Measurements from ENCODE around the gene NOL7. TPM values are rescaled to one million over a fixed set of nuclear protein-coding genes. Genes with fewer than 3 reads are reported as not detected.

Gene NOL7
- polyA plus RNA-seq, 3 donors = 22.7 to 58.5 (median 56.9) TPM

DNA sequence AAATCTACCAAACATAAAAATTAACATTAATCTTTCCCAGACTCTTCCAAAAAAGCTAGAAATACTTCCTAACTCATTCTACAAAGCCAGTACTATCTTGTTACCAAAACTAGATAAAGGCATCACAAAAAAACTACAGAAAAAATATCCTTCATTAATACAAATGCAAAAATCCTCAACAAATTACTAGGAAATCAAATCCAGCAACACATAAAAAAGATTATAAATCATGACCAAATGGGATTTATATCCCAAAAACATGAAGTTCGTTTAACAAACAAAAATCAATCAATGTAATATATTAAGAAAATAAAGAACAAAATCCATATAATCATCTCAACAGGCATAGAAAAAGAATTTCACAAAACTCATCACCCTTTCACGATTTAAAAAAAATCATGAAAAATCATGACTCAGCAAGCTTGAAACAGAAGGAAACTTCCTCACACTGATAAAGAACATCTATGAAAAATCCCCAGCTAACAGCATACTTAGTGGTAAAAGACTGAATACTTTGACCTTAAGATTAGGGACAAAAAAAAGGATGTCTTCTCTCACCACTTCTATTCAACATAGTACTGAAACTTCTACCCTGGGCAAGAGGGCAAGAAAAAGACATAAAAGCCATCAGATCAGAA lies 53.3 kb downstream of the NOL7 start:
- H3K36me3 Mint-ChIP-seq = peaks cover 0 to 2% of the 10 kb centered on the region in 2 donors
- Histone ChIP-seq H2AFZ (ENCODE audit: insufficient read depth, low read depth, low read length, poor library complexity, severe bottlenecking) (no peak overlapping the region), H3K9ac (ENCODE audit: insufficient read depth, low read length, poor library complexity, severe bottlenecking) (no peak overlapping the region), H3K27ac (ENCODE audit: low read depth in 1 of 2, low read length in 2 of 2) (no peak overlapping the region), H3K4me3 (replicated peaks in 1 of 3; ENCODE audit: low read depth in 2 of 3, low read length in 3 of 3) (no peak overlapping the region), H3K27me3 (ENCODE audit: control insufficient read depth in 2 of 2, insufficient read depth in 2 of 2, low read length in 2 of 2) (no peaks in the 10 kb centered on the region), H3K4me2 (replicated peaks; ENCODE audit: extremely low read depth, low read length, poor library complexity, severe bottlenecking) (no peak overlapping the region), H3K36me3 (replicated peaks in 1 of 2; ENCODE audit: control insufficient read depth in 1 of 2, insufficient read depth in 2 of 2, low read length in 2 of 2) (no peaks in the 10 kb centered on the region), H3K9me3 (replicated peaks in 1 of 2; ENCODE audit: control insufficient read depth in 1 of 2, insufficient read depth in 1 of 2, low read length in 2 of 2) (no peaks in the 10 kb centered on the region), H4K20me1 (ENCODE audit: insufficient read depth, low read length) (peaks cover 98% of the 10 kb centered on the region), H3K79me2 (ENCODE audit: insufficient read depth, low read length) (peaks cover 99% of the 10 kb centered on the region), H3K4me1 (ENCODE audit: control insufficient read depth in 1 of 2, insufficient read depth in 2 of 2, low read length in 2 of 2) (peaks cover 20 to 36% of the 10 kb centered on the region in 2 donors)
- TF ChIP-seq, protein P1, sequence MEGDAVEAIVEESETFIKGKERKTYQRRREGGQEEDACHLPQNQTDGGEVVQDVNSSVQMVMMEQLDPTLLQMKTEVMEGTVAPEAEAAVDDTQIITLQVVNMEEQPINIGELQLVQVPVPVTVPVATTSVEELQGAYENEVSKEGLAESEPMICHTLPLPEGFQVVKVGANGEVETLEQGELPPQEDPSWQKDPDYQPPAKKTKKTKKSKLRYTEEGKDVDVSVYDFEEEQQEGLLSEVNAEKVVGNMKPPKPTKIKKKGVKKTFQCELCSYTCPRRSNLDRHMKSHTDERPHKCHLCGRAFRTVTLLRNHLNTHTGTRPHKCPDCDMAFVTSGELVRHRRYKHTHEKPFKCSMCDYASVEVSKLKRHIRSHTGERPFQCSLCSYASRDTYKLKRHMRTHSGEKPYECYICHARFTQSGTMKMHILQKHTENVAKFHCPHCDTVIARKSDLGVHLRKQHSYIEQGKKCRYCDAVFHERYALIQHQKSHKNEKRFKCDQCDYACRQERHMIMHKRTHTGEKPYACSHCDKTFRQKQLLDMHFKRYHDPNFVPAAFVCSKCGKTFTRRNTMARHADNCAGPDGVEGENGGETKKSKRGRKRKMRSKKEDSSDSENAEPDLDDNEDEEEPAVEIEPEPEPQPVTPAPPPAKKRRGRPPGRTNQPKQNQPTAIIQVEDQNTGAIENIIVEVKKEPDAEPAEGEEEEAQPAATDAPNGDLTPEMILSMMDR (IDR thresholded peaks at IDR 0.05) = no peak
- no CpG with 5 or more reads among the region's 2 CpGs for WGBS (ENCODE audit: insufficient coverage)
- intact Hi-C loops (cut with micrococcal nuclease) = loop anchor here in 1 of 2 donors (5.0 to 10.0 kb wide), 2 partner anchors 46 to 51 kb away; partner anchors contain the start of genes NOL7 and RANBP9
- H3K27ac Mint-ChIP-seq = peak overlapping the region in 6 of 7 donors; percentile 41 to 82 (median 60)
- H3K9me3 Mint-ChIP-seq = no peaks in the 10 kb centered on the region
- peaks cover 0 to 2% (median 0%) of the 10 kb centered on the region in 3 donors for H3K27me3 Mint-ChIP-seq (ENCODE audit: low read depth in 3 of 3)
- DNase-seq = peak; percentile 21 to 50 (median 36)
- peaks cover 75% of the 10 kb centered on the region for H3K4me1 Mint-ChIP-seq
- no peak overlapping the region for H3K4me3 Mint-ChIP-seq

DNA sequence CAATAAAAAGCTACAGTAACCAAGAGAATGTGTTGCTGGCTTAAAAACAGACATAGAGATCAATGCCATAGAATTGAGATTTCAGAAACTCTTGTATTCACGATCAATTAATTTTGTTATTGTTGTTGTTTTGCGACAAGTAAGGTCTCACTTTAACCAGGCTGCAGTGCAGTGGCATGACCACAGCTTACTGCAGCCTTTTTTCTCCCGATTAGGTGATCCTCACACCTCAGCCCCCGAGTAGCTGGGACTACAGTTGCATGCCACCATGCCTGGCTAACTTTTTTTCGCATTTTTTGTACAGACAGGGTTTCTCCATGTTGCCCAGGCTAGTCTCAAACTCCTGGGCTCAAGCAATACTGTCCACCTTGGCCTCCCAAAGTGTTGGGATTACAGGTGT lies 54.3 kb downstream of the NOL7 start:
- Histone ChIP-seq H3K4me1 (ENCODE audit: control insufficient read depth in 1 of 2, insufficient read depth in 2 of 2, low read length in 2 of 2) (peaks cover 20 to 36% of the 10 kb centered on the region in 2 donors), H4K20me1 (ENCODE audit: insufficient read depth, low read length) (peaks cover 98% of the 10 kb centered on the region), H3K9me3 (replicated peaks in 1 of 2; ENCODE audit: control insufficient read depth in 1 of 2, insufficient read depth in 1 of 2, low read length in 2 of 2) (no peaks in the 10 kb centered on the region), H3K27me3 (ENCODE audit: control insufficient read depth in 2 of 2, insufficient read depth in 2 of 2, low read length in 2 of 2) (no peaks in the 10 kb centered on the region), H3K9ac (ENCODE audit: insufficient read depth, low read length, poor library complexity, severe bottlenecking) (no peak overlapping the region), H3K27ac (ENCODE audit: low read depth in 1 of 2, low read length in 2 of 2) (no peak overlapping the region), H3K36me3 (replicated peaks in 1 of 2; ENCODE audit: control insufficient read depth in 1 of 2, insufficient read depth in 2 of 2, low read length in 2 of 2) (no peaks in the 10 kb centered on the region), H2AFZ (ENCODE audit: insufficient read depth, low read depth, low read length, poor library complexity, severe bottlenecking) (no peak overlapping the region), H3K4me2 (replicated peaks; ENCODE audit: extremely low read depth, low read length, poor library complexity, severe bottlenecking) (no peak overlapping the region), H3K4me3 (replicated peaks in 1 of 3; ENCODE audit: low read depth in 2 of 3, low read length in 3 of 3) (no peak overlapping the region), H3K79me2 (ENCODE audit: insufficient read depth, low read length) (peaks cover 99% of the 10 kb centered on the region)
- peak overlapping the region in 2 of 7 donors; percentile 30 to 72 for H3K27ac Mint-ChIP-seq
- H3K27me3 Mint-ChIP-seq (ENCODE audit: low read depth in 3 of 3) = peaks cover 0 to 2% (median 0%) of the 10 kb centered on the region in 3 donors
- H3K4me1 Mint-ChIP-seq = peaks cover 72% of the 10 kb centered on the region
- DNase-seq = no peak
- TF ChIP-seq, protein P1 (IDR thresholded peaks at IDR 0.05) = no peak
- intact Hi-C loops (cut with micrococcal nuclease) = loop anchor here in 1 of 2 donors (5.0 to 10.0 kb wide), 2 partner anchors 45 to 52 kb away; partner anchors contain the start of genes NOL7 and RANBP9
- H3K36me3 Mint-ChIP-seq = peaks cover 0 to 5% of the 10 kb centered on the region in 2 donors
- WGBS (ENCODE audit: insufficient coverage) = 100% methylated on average over 5 of the region's 5 CpGs
- H3K9me3 Mint-ChIP-seq = no peaks in the 10 kb centered on the region
- H3K4me3 Mint-ChIP-seq = no peak overlapping the region

Other genes with a start within 250 kb of the NOL7 start
- 1 to 10 TPM; 2.4 to 8.7 (median 2.4) TPM for gene GFOD1, start 127.7 kb upstream of the NOL7 start, polyA plus RNA-seq
- 1 to 10 TPM; 3.3 to 5.0 (median 3.4) TPM for gene SIRT5, start 40.7 kb upstream of the NOL7 start, polyA plus RNA-seq
- gene RANBP9, start 96.5 kb downstream of the NOL7 start, polyA plus RNA-seq = 10 to 100 TPM in 1 of 3 donors, 1 to 10 TPM in 2; 1.8 to 26.1 (median 2.0) TPM
- 1 to 10 TPM; 2.4 to 7.8 (median 5.2) TPM for gene MCUR1, start 199.2 kb downstream of the NOL7 start, polyA plus RNA-seq

Data from CD14-positive monocyte (primary cell).